Stimulated activated naive CD8-positive, alpha-beta T cell treated with anti-CD3 and anti-CD28 coated beads, Interleukin-15, Interleukin-2, amounts not matched to agents 100 U/mL and 50 U/mL, for 24 hours (primary cell): ENCODE measurements around the gene NDUFA7.
"Not testable (repeated sequence)": the region's sequence is repeated elsewhere in the genome, so short reads cannot be mapped to it uniquely, and the experiment has no call there.

Experiments
- ATAC-seq: fragments of 150-1000 bp; cut with Tn5 transposase; one replicate; pipeline ENCODE4 v1.10.0; 2021
- DNase-seq: peaks from one replicate; pipeline ENCODE4 v3.0.0; 2021

Gene NDUFA7

DNA sequence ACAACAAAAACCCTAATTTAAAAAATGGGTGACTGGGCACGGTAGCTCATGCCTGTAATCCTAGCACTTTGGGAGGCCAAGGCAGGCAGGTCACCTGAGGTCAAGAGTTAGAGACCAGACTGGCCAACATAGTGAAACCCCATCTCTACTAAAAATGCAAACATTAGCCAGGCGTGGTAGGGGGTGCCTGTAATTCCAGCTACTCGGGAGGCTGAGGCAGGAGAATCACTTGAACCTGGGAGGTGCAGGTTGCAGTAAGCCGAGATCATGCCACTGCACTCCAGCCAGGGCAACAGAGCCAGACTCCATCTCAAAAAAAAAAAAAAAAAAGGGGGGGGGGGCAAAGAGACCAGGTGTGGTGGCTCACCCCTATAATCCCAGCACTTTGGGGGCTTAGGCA is 56.9 kb downstream of the NDUFA7 start:
- DNase-seq, ATAC-seq: not testable (repeated sequence)

DNA sequence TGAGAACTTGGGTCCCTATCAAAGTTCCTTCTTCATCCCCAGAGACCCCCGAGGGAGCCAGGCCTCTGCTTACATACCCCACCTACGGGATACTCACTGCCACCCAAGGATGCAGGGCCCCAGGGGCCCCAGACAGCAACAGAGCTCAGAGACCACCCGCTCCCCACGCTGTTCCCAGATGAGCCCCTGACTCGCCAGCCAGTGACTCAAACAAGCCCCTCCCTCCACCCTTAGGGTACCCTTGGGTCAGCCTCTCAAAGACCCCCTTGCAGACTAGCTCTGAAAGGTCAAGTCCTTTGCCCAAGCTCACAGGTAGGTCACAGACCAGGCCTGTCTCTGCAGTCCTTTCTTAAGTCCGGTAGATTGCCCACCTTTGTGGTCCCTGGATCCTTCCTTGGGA is 58.7 kb downstream of the NDUFA7 start:
- ATAC-seq (no peak), DNase-seq (no peak)

DNA sequence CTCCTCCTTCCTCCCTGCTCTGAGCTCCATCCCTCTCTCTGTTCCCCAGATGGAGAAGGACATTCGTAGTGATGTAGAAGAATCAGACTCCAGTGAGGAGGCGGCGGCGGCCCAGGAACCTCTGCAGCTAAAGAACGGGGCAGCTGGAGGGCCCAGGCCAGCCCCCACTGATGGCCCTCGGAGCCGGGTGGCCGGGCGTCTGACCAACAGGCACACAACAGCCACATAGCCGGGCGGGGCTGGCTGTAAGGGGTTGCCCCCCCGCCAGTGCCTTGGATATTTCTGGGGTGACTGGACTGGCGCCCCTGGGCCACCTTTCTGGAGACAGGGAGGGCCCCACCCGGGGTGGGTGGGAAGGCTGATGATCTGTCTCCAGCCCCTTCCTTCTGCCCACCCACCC is 59.3 kb downstream of the NDUFA7 start:
- DNase-seq = no peak

DNA sequence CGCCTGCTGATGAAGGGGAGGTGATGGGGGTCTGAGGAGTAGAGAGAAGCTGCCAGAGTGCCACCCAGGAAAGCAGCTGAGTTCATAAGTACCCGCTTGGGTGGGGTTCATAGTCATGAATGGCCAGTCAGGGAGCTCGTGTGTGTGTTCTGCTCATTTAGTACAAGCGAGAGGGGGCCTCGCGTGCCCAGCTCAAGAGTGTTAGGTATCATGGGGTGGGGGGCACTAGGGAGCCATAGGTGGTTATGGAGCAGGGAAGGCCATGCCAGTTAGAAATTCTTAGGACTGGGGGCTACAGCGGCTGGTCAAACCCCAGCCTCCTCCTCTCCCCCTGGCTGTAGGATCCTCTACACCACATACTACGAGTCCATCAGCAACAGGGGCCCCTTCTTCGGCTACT is 59.8 kb downstream of the NDUFA7 start:
- DNase-seq (no peak), ATAC-seq (no peak)

More for the DNA sequence above, 59.3 kb downstream of the NDUFA7 start:
- no peak for ATAC-seq
